B cell (primary cell): ENCODE results near the gene GRB10. TPM values are rescaled to one million over a fixed set of nuclear protein-coding genes. Genes with fewer than 3 reads are reported as not detected.

Experiments
- ATAC-seq: fragments of 200-7000 bp; cut with Tn5 transposase; one replicate; pipeline ENCODE4 v1.10.0; 2021; ENCODE audit warnings: low read depth, mild to moderate bottlenecking, moderate number of reproducible peaks, moderate library complexity
- CTCF ChIA-PET: fragments of 350-600 bp; sonication (Branson Sonifier 250); formaldehyde crosslinking; loops from one replicate; lab custom pipeline; 2021; ENCODE audit warnings: antibody characterized with exemption, inconsistent platforms; lab: Charles Lee
- POLR2A ChIA-PET: fragments of 350-600 bp; sonication (Branson Sonifier 250); formaldehyde crosslinking; loops from one replicate; lab custom pipeline; 2021; ENCODE audit warnings: antibody characterized with exemption; lab: Charles Lee
- DNase-seq: peaks from one replicate; pipeline ENCODE4 v3.0.0; 2013
- H2AFZ ChIP-seq: 2 replicates; pipeline ENCODE4 v1.6.1; 2012; ENCODE audit warnings: mild to moderate bottlenecking, low read depth, low read length; ENCODE audit not compliant: insufficient read depth, poor library complexity, severe bottlenecking
- H3K27ac ChIP-seq, 2 donors: 1 replicate in 1 of 2; 2 replicates in 1 of 2; pipeline ENCODE4 v1.5.1; 2012 to 2013; ENCODE audit warnings: low read length in 2 of 2, mild to moderate bottlenecking in 2 of 2, moderate library complexity in 1 of 2
- H3K27me3 ChIP-seq, 4 experiments: fragments of 200-600 bp in 1 of 4; sonication (generic) in 1 of 4; replicated peaks in 1 of 4; 1 replicate in 2 of 4; 2 replicates in 2 of 4; pipeline versions ENCODE4 v1.6.1 to v1.7.0; 2013 to 2016; ENCODE audit warnings: low read length in 3 of 4, mild to moderate bottlenecking in 2 of 4, mixed read lengths in 1 of 4, moderate library complexity in 1 of 4; ENCODE audit not compliant: insufficient read depth in 4 of 4, control insufficient read depth in 3 of 4; ENCODE audit errors: control extremely low read depth in 1 of 4
- H3K36me3 ChIP-seq, 2 experiments: replicated peaks in 1 of 2; 1 replicate in 1 of 2; 2 replicates in 1 of 2; pipeline versions ENCODE4 v1.6.1 to v1.7.1; 2013; ENCODE audit warnings: low read length in 1 of 2; ENCODE audit not compliant: insufficient read depth in 2 of 2, control insufficient read depth in 1 of 2; ENCODE audit errors: control extremely low read depth in 1 of 2, extremely low read depth in 1 of 2
- H3K4me1 ChIP-seq, 2 donors: fragments of 200-600 bp in 1 of 2; sonication (generic) in 1 of 2; 1 replicate in 1 of 2; 2 replicates in 1 of 2; pipeline versions ENCODE4 v1.5.1 to v1.6.1; 2013 to 2017; ENCODE audit warnings: low read length in 2 of 2; ENCODE audit not compliant: control insufficient read depth in 2 of 2, insufficient read depth in 2 of 2
- H3K4me2 ChIP-seq: replicated peaks from 2 replicates; pipeline ENCODE3; 2012; ENCODE audit warnings: mild to moderate bottlenecking, low read depth, low read length; ENCODE audit not compliant: poor library complexity, severe bottlenecking
- H3K4me3 ChIP-seq, 5 experiments: fragments of 200-600 bp in 1 of 5; sonication (generic) in 1 of 5; 1 replicate in 3 of 5; 2 replicates in 2 of 5; pipeline versions ENCODE4 v1.5.1 to v1.7.0; 2011 to 2016; ENCODE audit warnings: low read length in 4 of 5, mild to moderate bottlenecking in 4 of 5, low read depth in 2 of 5, control low read depth in 1 of 5, moderate library complexity in 1 of 5; ENCODE audit not compliant: insufficient read depth in 1 of 5; ENCODE audit errors: control extremely low read depth in 1 of 5, extremely low read depth in 1 of 5
- H3K79me2 ChIP-seq: fragments of 200-600 bp; sonication (generic); one replicate; pipeline ENCODE4 v1.6.0; 2016; ENCODE audit warnings: low read length; ENCODE audit not compliant: control insufficient read depth, insufficient read depth
- H3K9ac ChIP-seq: fragments of 200-600 bp; sonication (generic); 2 replicates; pipeline ENCODE4 v1.6.1; 2017; ENCODE audit warnings: mild to moderate bottlenecking, low read length, moderate library complexity
- H3K9me3 ChIP-seq, 3 donors: one replicate each; pipeline versions ENCODE4 v1.6.1 to v1.7.1; 2013; ENCODE audit warnings: low read length in 2 of 3; ENCODE audit not compliant: control insufficient read depth in 2 of 3, insufficient read depth in 1 of 3; ENCODE audit errors: control extremely low read depth in 1 of 3
- H4K20me1 ChIP-seq: 2 replicates; pipeline ENCODE4 v1.6.0; 2012; ENCODE audit warnings: mild to moderate bottlenecking, low read length; ENCODE audit not compliant: insufficient read depth, control insufficient read depth, poor library complexity, severe bottlenecking
- H3K27ac Mint-ChIP-seq: one replicate; pipeline ENCODE4 v1.8.0; 2021; ENCODE audit warnings: mixed read lengths
- H3K27me3 Mint-ChIP-seq: one replicate; pipeline ENCODE4 v1.8.0; 2021; ENCODE audit warnings: mixed read lengths
- H3K4me1 Mint-ChIP-seq: one replicate; pipeline ENCODE4 v1.8.0; 2021; ENCODE audit warnings: mixed read lengths
- H3K4me3 Mint-ChIP-seq: one replicate; pipeline ENCODE4 v1.8.0; 2021; ENCODE audit warnings: mixed read lengths
- H3K9me3 Mint-ChIP-seq: one replicate; pipeline ENCODE4 v1.8.0; 2022; ENCODE audit warnings: mixed read lengths; ENCODE audit not compliant: insufficient read depth
- CTCF ChIP-seq: fragments of 200-600 bp; IDR thresholded peaks from one replicate; pipeline ENCODE4 v1.8.0; 2022; ENCODE audit warnings: antibody characterized with exemption, mild to moderate bottlenecking
- EZH2 ChIP-seq: IDR thresholded peaks from 2 replicates; pipeline ENCODE4 v1.6.1; 2012; ENCODE audit warnings: borderline replicate concordance, low read depth, mild to moderate bottlenecking, moderate library complexity, low read length; ENCODE audit not compliant: insufficient read depth, poor library complexity, severe bottlenecking
- WGBS: methylation state at CpG from one replicate; pipeline ENCODE4 v1.1.5; 2013; ENCODE audit warnings: missing lambda C conversion rate; ENCODE audit not compliant: insufficient coverage; 5-methylcytosine and 5-hydroxymethylcytosine counted together
- intact Hi-C: fragments of 100-400 bp; cut with micrococcal nuclease; formaldehyde crosslinking; loops from one replicate; pipeline ENCODE4 v1.10.0; 2022
- polyA plus RNA-seq: library from polyadenylated mRNA; depleted of rRNA; stranded (reverse); fragments of >200 nt; gene quantifications from 2 replicates; pipeline ENCODE4 v1.2.3, GENCODE V29; 2012
- total RNA-seq, 2 donors: library from RNA; stranded (reverse); fragments of 120-200 nt in 1 of 2; gene quantifications; 1 replicate in 1 of 2; 2 replicates in 1 of 2; pipeline versions ENCODE4 v1.2.3 to v1.2.4, GENCODE V29; 2013 to 2022

The GRB10 gene
- total and polyA plus RNA-seq, 2 donors (not counting 1 experiment from before 2014, with no cell fraction given), result 0.04 TPM; not detected in 1

- Histone ChIP-seq H3K4me3 (no peak overlapping the region), H3K79me2 (no peaks in the 10 kb centered on the region), H3K4me1 (no peaks in the 10 kb centered on the region), H3K9me3 (no peaks in the 10 kb centered on the region), H3K27ac (no peak overlapping the region), H3K36me3 (no peaks in the 10 kb centered on the region), H2AFZ (no peak overlapping the region), H4K20me1 (no peaks in the 10 kb centered on the region), H3K4me2 (no peak overlapping the region), H3K9ac (no peak overlapping the region), H3K27me3 (no peaks in the 10 kb centered on the region)
- CTCF ChIA-PET, result no interaction called here
- Mint-ChIP-seq H3K9me3 (no peaks in the 10 kb centered on the region), H3K27ac (no peak overlapping the region), H3K4me3 (no peak overlapping the region), H3K27me3 (peaks cover 14% of the 10 kb centered on the region), H3K4me1 (no peaks in the 10 kb centered on the region)
- POLR2A ChIA-PET, result no interaction called here
- no peak for DNase-seq
- no peak for ATAC-seq
- 64% methylated on average over 11 of the region's 18 CpGs for WGBS
- intact Hi-C loops, result no loop called here
- TF ChIP-seq CTCF, result no peak
These were observed 57.9 kb downstream of the GRB10 start for GRCh38 chr7:50724526-50725520.

- no peak overlapping the region for H3K27ac Mint-ChIP-seq
- CTCF ChIA-PET, result no interaction called here
- intact Hi-C loops, result no loop called here
- H3K27me3 Mint-ChIP-seq, result peaks cover 18% of the 10 kb centered on the region
- Histone ChIP-seq H4K20me1 (no peaks in the 10 kb centered on the region), H3K79me2 (no peaks in the 10 kb centered on the region), H3K27ac (no peak overlapping the region), H3K4me2 (no peak overlapping the region), H3K36me3 (no peaks in the 10 kb centered on the region), H3K9me3 (no peaks in the 10 kb centered on the region), H3K27me3 (no peaks in the 10 kb centered on the region), H3K9ac (no peak overlapping the region), H3K4me1 (no peaks in the 10 kb centered on the region), H3K4me3 (no peak overlapping the region), H2AFZ (no peak overlapping the region)
- POLR2A ChIA-PET, result no interaction called here
- 69% methylated on average over 9 of the region's 9 CpGs for WGBS
- TF ChIP-seq EZH2 (no peak), CTCF (no peak)
- DNase-seq, result no peak
- no peak for ATAC-seq
- no peaks in the 10 kb centered on the region for H3K9me3 Mint-ChIP-seq
- H3K4me3 Mint-ChIP-seq, result no peak overlapping the region
- no peaks in the 10 kb centered on the region for H3K4me1 Mint-ChIP-seq
These were observed 58.8 kb downstream of the GRB10 start for GRCh38 chr7:50723888-50724287.
